NB4 (cell line): ENCODE measurements around the gene OR6A2.

Experiments used
- DNase-seq: peaks from one replicate; pipeline ENCODE4 v3.0.0; 2010; ENCODE audit warnings: low read depth
- H3K4me3 ChIP-seq: one replicate; pipeline ENCODE4 v1.5.1; 2011; ENCODE audit warnings: mild to moderate bottlenecking, low read depth, low read length, moderate library complexity
- MYC ChIP-seq: IDR thresholded peaks from 2 replicates; pipeline ENCODE4 v1.6.1; 2011; ENCODE audit warnings: low read depth, low read length
- POLR2A ChIP-seq: IDR thresholded peaks from 2 replicates; pipeline ENCODE4 v1.6.1; 2011; ENCODE audit warnings: mild to moderate bottlenecking; ENCODE audit not compliant: insufficient read length; ENCODE audit errors: extremely low read depth
- TF ChIP-seq, protein P1 (sequence below): IDR thresholded peaks from one replicate; pipeline ENCODE4 v1.5.1; 2012; ENCODE audit warnings: low read depth, low read length
- TF ChIP-seq, protein P2 (sequence below): IDR thresholded peaks from 2 replicates; pipeline ENCODE4 v1.6.1; 2011; ENCODE audit warnings: low read depth, low read length

OR6A2 gene

DNA sequence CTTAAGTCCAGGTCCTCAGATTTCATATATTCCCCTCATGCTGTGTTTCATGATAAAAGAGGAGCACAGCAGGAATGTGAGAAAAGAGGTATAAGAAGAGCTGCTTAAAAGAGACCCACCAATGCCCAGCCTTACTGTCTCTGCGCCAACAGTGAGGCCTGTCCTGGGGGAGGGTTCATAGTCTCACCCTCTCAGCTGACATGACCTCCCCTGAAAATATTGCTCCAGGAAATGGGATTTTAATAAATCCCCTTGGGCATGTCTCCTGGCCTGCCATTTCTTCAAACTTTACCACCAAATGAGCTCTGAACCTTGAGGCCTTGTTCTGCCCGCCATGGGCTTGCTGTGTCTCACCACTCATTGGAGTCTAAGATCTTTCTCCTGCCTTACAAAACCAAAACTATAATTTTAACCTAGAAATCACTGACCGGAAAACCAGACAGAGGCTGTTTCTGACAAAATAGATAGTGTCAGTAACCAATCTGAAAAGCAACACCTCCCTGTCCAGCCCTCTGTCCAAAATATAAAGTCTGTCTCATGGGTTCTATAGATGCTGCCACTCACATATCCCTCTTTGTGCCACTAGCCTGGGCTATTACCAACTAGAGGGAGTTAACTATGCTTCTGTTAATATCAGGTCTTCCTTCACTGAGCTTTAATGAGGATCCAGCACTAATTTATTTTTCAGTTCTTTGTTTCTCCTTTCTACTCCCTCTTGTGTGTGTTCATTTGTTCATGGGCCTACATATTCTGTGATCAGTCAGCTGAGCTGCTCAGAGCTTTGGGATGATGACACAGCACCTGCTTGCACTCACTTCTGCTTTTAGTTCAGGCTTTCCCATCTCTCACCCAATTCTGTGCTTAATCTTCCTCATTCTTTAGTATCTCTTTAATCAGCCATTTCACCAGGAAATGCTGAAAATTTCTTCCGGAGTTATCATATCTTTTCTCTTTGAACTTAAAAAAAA is 27.3 kb downstream of the OR6A2 start, which contains the start of gene OR2AG2:
OR2AG2 (minus strand) TSS at position 51 of the 968 bp plus-strand sequence. CDS start 3,019 bp downstream, outside the sequence.
- H3K4me3 ChIP-seq: no peak within 1 kb of the TSS
- TF ChIP-seq, protein P1, sequence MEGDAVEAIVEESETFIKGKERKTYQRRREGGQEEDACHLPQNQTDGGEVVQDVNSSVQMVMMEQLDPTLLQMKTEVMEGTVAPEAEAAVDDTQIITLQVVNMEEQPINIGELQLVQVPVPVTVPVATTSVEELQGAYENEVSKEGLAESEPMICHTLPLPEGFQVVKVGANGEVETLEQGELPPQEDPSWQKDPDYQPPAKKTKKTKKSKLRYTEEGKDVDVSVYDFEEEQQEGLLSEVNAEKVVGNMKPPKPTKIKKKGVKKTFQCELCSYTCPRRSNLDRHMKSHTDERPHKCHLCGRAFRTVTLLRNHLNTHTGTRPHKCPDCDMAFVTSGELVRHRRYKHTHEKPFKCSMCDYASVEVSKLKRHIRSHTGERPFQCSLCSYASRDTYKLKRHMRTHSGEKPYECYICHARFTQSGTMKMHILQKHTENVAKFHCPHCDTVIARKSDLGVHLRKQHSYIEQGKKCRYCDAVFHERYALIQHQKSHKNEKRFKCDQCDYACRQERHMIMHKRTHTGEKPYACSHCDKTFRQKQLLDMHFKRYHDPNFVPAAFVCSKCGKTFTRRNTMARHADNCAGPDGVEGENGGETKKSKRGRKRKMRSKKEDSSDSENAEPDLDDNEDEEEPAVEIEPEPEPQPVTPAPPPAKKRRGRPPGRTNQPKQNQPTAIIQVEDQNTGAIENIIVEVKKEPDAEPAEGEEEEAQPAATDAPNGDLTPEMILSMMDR: no peak
- TF ChIP-seq, protein P2, sequence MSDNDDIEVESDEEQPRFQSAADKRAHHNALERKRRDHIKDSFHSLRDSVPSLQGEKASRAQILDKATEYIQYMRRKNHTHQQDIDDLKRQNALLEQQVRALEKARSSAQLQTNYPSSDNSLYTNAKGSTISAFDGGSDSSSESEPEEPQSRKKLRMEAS: no peak
- TF ChIP-seq POLR2A: no peak
- no peak for TF ChIP-seq MYC
- DNase-seq: peak; percentile 59

DNA sequence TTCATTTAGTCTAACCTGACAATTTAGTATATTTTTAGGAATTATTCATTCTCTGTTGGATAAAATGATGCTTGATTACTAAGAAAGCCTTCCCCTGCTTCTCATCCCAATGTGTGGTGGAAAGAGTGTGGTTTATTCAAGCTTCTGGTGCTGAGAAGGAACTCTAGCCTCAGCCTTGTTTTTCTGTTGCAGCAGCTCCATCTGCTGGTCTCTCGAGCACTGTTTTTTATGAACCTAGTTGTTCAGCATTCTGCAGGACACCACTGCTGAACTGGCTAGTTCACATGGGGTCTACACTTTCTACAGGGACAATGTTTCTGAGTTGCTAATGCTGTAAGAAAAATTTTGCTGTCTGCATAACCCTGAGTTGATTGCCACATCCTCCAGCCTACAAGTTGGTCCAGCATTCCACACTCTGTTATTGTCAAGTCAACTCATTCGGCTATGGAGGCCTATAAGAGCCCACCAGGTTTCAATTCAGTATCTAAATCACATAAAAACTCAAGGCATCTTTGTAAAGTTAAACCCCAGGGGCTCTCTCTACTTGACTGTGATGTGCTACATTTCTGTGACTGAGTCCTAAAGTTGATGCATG is 42.0 kb downstream of the OR6A2 start:
- H3K4me3 ChIP-seq: no peak overlapping the region
- no peak for TF ChIP-seq MYC
- TF ChIP-seq, protein P1: peak; percentile 64
- TF ChIP-seq, protein P2: 0 out of 2 replicates have a peak, but pooled peaks have one; percentile 6
- peak; percentile 62 for DNase-seq

DNA sequence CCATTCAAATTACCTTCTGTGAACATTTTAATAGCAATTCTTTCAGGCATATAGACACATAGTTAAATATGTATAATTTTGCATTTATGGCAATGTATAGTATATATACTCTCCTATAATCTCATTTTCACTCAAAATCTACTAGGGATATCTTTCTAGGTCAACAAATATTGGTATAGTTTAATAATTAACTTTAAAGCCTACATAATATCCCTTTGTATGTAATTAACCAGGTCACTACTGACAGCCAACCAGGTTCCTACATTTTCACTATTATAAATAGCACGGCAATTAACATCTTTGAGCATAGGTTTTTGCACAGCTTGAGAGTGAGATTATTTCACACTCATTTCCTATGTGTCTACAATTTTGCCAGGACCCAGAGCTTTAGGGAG is 43.5 kb downstream of the OR6A2 start:
- TF ChIP-seq, protein P2: no peak
- TF ChIP-seq MYC (no peak), POLR2A (no peak)
- TF ChIP-seq, protein P1: no peak
- DNase-seq: no peak
- no peak overlapping the region for H3K4me3 ChIP-seq

DNA sequence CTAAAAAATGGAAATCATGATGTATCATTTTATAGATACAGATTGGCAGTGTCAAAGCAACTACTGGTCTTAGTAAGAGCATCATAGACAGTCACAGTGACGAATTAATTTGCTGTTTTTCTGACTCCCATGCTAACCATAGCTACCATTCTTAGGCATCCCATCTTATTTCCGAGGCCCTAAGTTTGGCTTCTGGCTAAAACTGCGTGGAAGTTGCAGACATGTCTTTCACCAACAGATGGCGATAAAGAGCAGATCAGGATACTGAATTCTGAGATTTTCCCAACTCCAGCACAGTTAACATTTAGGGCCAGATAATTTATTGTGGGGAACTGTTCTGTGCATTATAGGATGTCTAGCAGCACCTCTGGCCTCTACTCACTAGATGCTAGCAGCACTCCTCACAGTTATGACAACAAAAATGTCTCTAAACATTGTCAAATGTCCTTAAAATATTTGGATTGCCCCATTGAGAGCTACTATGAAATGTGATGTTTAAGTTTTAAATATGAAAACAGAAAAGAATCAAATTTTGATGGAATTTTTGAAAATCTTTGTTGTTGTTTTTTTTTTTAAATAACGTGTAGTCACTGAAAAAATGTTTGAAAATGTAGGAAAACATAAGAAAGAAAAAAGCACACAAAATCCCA is 44.1 kb downstream of the OR6A2 start:
- DNase-seq: peak; percentile 32
- TF ChIP-seq POLR2A: no peak
- TF ChIP-seq, protein P2: no peak
- TF ChIP-seq MYC: no peak
- TF ChIP-seq, protein P1: peak; percentile 88
- H3K4me3 ChIP-seq: no peak overlapping the region

DNA sequence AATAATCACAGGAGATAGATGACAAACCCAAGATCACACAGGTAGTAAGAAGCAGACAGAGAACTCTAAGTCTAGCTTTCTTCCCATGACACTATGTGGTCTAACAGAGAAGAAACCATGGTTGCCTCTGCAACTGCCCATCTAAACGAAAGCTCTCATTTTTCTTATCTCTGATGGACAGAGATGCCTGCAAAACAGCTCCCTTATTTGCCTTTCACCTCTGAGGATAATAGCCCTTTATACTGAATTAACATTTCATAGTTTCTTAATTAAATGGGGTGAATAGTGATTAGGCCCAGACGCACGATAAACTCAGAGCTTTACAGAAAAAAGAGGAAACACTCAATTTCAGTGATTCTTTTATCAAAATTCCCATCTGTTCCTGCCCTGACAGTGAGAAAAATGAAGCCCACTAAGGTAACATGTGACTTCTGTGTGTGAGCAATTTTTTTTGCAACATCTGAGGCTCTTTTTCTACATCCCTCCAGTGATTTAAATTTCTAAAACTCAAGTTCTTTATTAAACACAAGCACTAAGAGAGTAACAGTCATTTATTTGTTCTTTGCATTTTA is 52.3 kb downstream of the OR6A2 start:
- TF ChIP-seq, protein P1: no peak
- TF ChIP-seq, protein P2: no peak
- TF ChIP-seq MYC (no peak), POLR2A (no peak)
- H3K4me3 ChIP-seq: no peak overlapping the region
- no peak for DNase-seq
